Neuron (in vitro differentiated cells): ENCODE data around the gene RAB4B.
"Not testable (repeated sequence)": the region's sequence is repeated elsewhere in the genome, so short reads cannot be mapped to it uniquely, and the experiment has no call there.

Experiments used
- H2AFZ ChIP-seq: one replicate; pipeline ENCODE4 v1.6.1; 2013; ENCODE audit warnings: low read depth, mild to moderate bottlenecking, inconsistent platforms, low read length, moderate library complexity
- H3K27me3 ChIP-seq: one replicate; pipeline ENCODE4 v1.6.1; 2013; ENCODE audit warnings: low read length; ENCODE audit not compliant: insufficient read depth
- H3K36me3 ChIP-seq: one replicate; pipeline ENCODE4 v1.6.1; 2013; ENCODE audit warnings: low read length; ENCODE audit not compliant: insufficient read depth
- H3K4me1 ChIP-seq: one replicate; pipeline ENCODE4 v1.6.1; 2013; ENCODE audit warnings: low read length; ENCODE audit not compliant: insufficient read depth
- H3K4me3 ChIP-seq: 2 replicates; pipeline ENCODE4 v1.5.1; 2013; ENCODE audit warnings: mild to moderate bottlenecking, low read length, moderate library complexity
- H3K9me3 ChIP-seq: one replicate; pipeline ENCODE4 v1.6.1; 2013; ENCODE audit warnings: low read length

The RAB4B gene

DNA sequence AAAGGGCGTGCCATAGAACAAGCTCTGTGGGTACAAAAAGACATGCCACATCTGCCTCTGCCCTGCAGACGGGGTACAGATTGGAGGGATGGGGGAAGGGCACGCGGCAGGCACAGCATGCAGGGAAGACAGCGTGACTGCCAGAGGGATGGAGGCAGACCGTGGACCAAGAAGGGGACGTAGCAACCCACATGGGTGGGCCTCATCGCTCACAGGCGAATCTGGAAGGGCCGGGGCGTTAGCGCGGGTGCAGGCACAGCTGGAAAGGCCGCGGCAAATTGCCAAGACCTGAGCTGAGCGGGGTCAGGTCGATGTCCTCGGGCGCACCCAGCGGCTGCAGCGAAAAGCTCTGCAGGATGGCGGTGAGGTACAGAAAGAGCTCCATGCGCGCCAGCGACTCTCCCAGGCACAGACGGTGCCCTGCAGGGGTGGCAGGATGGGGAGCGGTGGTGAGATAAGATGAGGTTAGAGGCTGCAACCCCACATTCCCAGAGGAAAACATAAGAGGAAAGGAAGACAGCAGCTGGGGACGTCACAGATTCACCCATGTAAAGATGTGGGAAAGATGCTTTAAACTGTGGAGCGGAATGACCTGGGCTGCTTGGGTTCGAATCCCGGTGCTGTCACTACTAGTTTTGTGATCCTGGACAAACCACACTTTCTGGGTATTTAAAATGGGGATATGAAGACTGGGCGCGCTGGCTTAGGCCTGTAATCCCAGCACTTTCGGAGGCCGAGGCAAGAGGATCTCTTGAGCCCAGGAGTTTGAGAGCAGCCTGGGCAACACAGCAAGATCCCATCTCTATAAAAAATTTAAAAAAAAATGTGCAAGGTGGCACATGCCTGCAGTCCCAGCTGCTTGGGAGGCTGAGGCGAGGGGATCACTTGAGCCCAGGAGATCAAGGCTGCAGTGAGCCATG is 40.7 kb downstream of the RAB4B start:
- H3K9me3 ChIP-seq, H3K36me3 ChIP-seq, H2AFZ ChIP-seq, H3K4me1 ChIP-seq, H3K27me3 ChIP-seq: not testable (repeated sequence)
- H3K4me3 ChIP-seq: peak overlapping the region; percentile 44

DNA sequence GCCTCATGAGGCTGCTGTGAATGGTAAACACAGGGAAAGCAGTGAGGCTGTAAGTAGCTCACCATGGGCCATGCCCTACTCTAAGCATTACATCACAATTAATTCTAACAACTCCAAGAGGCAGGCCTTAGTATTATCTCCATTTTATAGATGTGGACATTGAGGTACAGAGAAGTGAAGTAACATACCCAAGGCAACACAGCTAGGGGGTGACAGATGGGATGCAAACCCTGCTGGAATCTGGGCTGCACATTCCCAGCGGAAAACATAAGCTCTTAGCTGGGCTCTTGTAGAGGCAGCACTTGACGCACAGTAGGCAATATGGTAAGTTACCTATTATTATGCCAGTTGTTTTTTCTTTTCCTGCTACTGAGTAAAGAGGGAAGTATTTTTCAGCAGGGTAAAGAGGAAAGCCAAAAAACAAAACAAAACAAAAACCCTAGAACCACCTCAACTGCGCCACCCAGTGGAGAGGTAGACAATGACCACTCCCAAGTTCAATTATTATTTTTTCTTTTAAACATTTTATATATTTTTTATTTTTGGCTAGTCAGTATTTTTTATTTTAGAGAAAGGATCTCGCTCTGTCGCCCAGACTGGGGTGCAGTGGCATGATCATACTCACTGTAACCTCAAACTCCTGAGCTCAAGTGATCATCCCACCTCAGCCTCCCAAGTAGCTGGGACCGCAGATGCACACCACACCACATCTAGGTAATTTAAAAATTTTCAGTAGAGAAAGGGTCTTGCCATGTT is 41.6 kb downstream of the RAB4B start:
- not testable (repeated sequence) for H3K4me3 ChIP-seq, H3K9me3 ChIP-seq, H3K36me3 ChIP-seq, H3K4me1 ChIP-seq, H3K27me3 ChIP-seq, H2AFZ ChIP-seq

DNA sequence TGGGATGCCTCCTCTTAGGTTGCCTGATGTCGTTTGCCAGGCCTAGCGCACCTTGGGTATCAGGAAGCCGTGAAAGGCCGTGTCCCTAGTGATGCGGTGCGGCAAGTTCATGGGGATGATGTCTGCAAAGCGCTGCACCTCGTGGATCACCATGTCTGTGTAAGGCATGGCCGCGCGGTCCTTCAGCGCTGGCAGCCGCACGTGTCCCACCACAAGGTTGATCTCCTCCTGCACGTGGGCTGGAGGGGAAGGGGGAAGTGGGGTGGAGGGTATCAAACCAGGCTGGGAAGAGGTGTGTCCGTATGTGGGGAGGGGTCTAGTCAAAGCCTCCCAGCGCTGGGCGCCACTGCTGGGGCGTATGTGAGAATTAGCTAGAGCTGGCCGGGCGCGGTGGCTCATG is 44.1 kb downstream of the RAB4B start:
- H2AFZ ChIP-seq: no peak overlapping the region
- no peaks in the 10 kb centered on the region for H3K27me3 ChIP-seq
- peaks cover 6% of the 10 kb centered on the region for H3K36me3 ChIP-seq
- no peaks in the 10 kb centered on the region for H3K9me3 ChIP-seq
- H3K4me1 ChIP-seq: no peaks in the 10 kb centered on the region
- H3K4me3 ChIP-seq: no peak overlapping the region

DNA sequence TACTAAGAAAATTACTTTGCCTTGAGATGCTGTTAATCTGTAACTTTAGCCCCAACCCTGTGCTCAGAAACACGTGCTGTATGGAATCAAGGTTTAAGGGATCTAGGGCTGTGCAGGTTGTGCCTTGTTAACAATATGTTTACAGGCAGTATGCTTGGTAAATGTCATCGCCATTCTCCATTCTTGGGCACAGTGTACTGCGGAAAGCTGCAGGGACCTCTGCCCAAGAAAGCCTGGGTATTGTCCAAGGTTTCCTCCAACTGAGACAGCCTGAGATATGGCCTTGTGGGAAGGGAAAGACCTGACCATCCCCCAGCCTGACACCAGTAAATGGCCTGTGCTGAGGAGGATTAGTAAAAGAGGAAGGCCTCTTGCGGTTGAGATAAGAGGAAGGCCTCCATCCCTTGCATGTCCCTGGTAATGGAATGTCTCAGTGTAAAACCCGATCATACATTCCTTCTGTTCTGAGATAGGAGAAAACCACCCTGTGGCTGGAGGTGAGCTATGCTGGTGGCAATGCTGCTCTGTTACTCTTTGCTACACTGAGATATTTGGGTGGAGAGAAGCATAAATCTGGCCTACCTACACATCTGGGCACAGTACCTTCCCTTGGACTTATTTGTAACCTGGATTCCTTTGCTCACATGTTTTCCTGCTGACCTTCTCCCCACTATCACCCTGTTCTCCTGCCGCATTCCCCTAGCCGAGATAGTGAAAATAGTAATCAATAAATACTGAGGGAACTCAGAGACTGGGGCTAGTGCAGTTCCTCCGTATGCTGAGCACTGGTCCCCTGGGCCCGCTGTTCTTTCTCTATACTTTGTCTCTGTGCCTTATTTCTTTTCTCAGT is 44.9 kb downstream of the RAB4B start:
- not testable (repeated sequence) for H3K4me3 ChIP-seq, H3K9me3 ChIP-seq, H3K4me1 ChIP-seq, H3K27me3 ChIP-seq, H2AFZ ChIP-seq
- H3K36me3 ChIP-seq: peaks cover 11% of the 10 kb centered on the region

DNA sequence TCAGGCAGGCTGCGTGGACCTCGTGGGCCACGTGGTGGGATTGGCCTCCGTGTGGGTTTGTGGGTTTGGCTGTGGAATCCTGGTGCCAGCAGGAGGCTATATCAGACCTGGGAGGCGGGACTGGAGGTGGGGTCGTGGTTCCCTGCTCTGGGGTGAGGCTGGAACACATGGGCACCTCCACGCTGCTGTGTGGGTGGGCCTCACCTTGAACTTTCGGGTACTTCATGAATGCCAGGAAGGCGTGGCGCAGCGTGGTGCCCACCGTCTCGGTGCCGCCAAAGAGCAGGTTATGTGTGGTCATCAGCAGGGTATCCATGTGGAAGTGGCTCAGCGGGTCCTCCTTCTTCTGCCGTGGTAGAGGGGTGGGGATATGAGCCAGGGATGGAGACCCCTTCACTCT is 46.9 kb downstream of the RAB4B start:
- not testable (repeated sequence) for H3K27me3 ChIP-seq, H3K4me1 ChIP-seq, H2AFZ ChIP-seq, H3K4me3 ChIP-seq, H3K9me3 ChIP-seq
- H3K36me3 ChIP-seq: peaks cover 13% of the 10 kb centered on the region

DNA sequence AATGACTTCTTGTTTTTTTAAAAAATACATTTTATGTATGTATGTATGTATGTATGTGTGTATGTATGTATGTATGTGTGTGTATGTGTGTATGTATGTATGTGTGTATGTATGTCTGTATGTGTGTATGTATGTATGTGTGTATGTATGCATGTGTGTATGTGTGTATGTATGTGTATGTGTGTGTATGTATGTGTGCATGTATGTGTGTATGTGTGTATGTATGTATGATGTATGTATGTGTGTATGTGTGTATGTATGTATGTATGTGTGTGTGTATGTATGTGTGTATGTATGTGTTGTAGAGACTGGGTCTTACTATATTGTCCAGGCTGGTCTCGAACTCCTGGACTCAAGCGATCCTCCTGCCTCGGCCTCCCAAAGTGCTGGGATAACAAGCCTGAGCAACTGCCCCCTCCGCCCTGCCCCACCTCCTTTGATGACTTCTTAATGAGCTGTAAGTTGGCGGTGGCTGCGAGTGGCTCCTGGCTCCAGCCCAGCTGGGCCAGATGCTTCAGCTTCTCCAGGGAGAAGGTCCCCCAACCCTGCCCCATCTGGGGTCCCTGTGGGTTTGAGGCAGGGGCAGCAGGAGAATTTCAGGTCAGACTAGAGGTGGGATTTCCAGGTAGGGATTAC is 47.5 kb downstream of the RAB4B start:
- peaks cover 13% of the 10 kb centered on the region for H3K36me3 ChIP-seq
- H3K27me3 ChIP-seq, H3K4me1 ChIP-seq, H3K9me3 ChIP-seq, H2AFZ ChIP-seq, H3K4me3 ChIP-seq: not testable (repeated sequence)

DNA sequence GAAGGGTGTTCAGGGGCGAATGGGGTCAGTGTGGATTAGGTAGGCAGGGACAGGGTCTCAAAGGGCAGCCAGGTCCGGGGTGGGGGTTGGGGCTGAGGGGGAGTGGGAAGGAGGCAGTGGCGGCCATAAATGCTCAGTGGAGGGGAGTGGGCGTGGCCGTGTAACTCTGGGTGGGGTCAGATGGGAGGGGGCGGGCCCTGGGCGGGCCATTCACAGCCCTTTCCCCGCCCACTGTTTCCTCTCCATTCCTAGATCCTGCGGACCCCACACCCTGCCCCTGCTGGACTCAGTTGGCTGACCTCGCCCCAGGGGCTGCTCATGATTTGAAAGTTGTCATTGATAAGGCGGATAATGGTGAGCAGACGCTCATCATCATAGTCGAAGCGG is 48.3 kb downstream of the RAB4B start:
- not testable (repeated sequence) for H3K27me3 ChIP-seq, H3K9me3 ChIP-seq
- H3K36me3 ChIP-seq: peaks cover 13% of the 10 kb centered on the region

DNA sequence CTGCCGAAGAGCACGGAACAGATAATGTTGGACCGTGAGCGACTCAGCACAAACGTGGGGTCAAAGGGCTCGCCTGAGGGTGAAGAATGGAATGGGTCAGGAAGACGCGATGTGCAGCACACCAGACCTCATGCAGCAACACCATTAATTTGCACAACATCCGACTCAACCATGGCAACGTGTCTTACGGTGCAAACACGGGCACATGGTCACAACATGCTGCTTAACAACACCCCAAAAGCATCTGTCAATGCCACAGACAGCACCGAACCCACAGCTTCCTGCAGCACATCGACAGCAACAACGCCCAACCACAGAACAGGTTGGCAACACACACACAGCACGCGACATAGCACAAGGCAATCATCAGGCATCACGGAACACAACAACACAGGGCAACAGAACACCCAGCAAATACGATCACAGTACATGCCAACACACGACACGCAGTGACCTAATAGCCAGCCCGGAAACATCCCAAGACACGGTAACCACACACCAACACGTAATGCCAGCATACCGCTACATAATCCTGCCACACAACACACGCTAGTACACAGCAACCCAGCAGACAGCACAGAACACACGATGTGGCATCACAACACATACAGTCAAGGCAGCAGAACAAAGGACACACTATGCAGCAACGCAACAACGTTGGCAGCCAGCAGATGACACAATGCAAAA is 48.8 kb downstream of the RAB4B start:
- H2AFZ ChIP-seq, H3K9me3 ChIP-seq, H3K27me3 ChIP-seq, H3K4me3 ChIP-seq, H3K4me1 ChIP-seq: not testable (repeated sequence)
- peaks cover 13% of the 10 kb centered on the region for H3K36me3 ChIP-seq

More for the DNA sequence above, 48.3 kb downstream of the RAB4B start:
- H3K4me3 ChIP-seq, H3K4me1 ChIP-seq, H2AFZ ChIP-seq: not testable (repeated sequence)

DNA sequence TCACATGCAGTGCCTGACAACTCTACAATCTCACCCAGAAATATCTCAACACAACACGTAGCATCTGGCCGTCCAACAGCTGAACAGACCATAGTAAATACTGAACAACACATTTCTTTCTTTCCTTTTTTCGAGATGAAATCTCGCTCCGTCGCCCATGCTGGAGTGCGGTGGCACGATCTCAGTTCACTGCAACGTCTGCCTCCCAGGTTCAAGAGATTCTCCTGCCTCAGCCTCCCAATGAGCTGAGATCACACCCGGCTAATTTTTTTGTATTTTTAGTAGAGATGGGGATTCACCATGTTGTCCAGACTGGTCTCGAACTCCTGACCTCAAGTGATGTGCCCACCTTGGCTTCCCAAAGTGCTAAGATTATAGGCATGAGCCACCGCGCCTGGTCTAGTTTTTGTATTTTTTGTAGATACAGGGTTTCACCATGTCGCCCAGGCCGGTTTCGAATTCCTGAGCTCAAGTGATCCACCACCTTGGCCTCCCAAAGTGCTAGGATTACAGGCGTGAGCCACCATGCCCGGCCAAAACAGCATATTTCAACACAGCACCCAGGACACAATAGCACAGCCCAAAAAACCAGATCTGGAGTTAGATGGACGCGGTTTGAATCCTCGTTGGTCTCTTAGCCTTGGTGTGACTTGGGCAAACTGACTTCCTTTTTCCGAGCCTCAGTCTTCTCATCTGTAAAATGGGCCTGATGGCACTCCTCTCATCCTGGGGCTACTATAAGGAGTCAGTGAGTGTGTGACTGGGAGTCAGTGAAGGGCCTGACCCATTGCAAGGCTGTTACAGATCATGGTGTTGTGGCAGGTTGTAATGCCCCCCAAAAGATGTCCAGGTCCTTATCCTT is 49.6 kb downstream of the RAB4B start:
- Histone ChIP-seq H3K4me1 (no peaks in the 10 kb centered on the region), H2AFZ (no peak overlapping the region), H3K9me3 (no peaks in the 10 kb centered on the region), H3K4me3 (no peak overlapping the region), H3K27me3 (no peaks in the 10 kb centered on the region), H3K36me3 (peaks cover 13% of the 10 kb centered on the region)

DNA sequence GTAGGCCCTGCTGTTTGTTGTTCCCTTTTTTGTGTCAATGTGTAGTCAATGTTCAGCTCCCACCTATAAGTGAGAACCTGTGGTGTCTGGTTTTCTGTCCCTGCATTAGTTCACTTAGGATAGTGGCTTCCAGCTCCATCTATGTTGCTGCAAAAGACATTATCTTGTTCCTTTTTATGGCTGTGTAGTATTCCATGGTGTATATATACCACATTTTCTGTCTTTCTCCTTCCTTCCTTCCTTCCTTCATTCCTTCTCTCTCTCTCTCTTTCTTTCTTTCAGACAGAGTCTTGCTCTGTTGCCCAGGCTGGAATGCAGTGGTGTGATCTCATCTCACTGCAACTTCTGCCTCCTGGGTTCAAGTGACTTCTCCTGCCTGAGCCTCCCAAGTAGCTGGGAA is 51.2 kb downstream of the RAB4B start:
- Histone ChIP-seq H3K4me3 (no peak overlapping the region), H3K4me1 (peaks cover 2% of the 10 kb centered on the region), H3K27me3 (no peaks in the 10 kb centered on the region), H2AFZ (no peak overlapping the region), H3K36me3 (peaks cover 13% of the 10 kb centered on the region), H3K9me3 (no peaks in the 10 kb centered on the region)

DNA sequence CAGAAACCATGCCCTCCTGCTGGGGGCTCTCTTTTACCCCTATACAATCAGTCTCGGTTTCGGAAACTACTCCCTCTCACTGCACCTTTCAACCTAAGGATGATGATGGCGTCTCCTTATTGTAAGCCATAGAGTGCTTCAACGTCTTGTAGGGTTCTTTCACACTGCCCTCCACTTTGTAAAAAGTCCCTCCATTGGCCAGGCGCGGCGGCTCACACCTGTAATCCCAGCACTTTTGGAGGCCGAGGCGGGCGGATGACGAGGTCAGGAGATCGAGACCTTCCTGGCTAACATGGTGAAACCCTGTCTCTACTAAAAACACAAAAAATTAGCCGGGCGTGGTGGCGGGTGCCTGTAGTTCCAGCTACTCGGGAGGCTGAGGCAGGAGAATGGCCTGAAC is 52.7 kb downstream of the RAB4B start:
- H3K27me3 ChIP-seq, H3K4me3 ChIP-seq, H3K4me1 ChIP-seq, H2AFZ ChIP-seq, H3K9me3 ChIP-seq: not testable (repeated sequence)
- peaks cover 13% of the 10 kb centered on the region for H3K36me3 ChIP-seq
